ENCODE measurements around the gene BEND3.

The BEND3 gene

DNA sequence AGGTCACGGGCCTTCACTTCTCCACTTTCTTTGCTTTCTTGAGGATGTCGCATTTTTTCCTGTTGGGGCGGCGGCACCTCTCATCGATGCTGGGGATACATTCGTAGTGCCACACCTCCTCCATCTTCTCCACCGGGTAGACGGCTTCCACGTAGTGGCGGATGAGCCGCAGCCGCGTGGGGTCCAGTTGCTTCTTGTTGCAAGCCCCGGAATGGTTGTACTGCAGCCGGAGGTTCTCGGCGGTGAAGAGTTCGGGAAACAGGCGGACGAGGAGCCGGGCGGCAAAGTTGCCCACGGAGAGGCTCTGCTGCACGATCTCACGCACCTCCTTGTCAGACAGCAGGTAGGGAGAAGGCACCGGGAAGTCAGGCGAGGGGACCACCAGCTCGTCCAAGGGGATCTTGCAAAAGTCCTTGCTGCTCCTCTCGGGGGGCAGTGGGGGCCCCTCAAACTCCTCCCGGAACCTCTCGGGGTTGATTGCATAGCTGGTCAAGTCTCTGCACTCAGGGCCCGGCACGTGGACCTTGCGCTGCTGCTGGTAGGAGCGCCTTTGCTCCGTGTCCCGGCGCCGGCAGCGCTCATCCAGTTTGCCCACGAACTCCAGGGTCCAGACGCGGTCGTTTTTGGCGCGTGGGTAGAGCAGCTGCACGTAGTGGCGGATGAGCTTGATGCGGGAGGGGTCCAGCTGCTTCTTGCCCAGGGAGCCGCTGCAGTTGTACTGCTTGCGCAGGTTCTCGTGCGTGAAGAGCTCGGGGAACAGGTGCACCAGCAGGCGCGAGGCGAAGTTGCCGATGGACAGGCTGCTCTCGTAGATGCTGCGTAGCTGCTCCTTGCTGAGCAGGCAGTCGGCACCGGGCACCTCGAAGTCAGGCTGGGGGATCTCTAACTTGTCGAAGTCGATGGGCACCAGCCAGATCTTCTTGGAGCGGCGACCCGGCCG, 46.4 kb downstream of the BEND3 start:
- no peak overlapping the region for H2AFZ ChIP-seq (ENCODE audit: low read length)
- no peaks in the 10 kb centered on the region for H3K9me3 ChIP-seq (ENCODE audit: insufficient read depth, low read depth, low read length)
- H4K20me1 ChIP-seq (ENCODE audit: insufficient read depth, low read length, poor library complexity, severe bottlenecking): no peaks in the 10 kb centered on the region
- no peaks in the 10 kb centered on the region for H3K9me2 ChIP-seq (replicated peaks; ENCODE audit: low read depth, low read length)
- no peaks in the 10 kb centered on the region for H3F3A ChIP-seq (ENCODE audit: low read depth)
- H3K4me2 ChIP-seq (ENCODE audit: low read depth, low read length, poor library complexity, severe bottlenecking): no peak overlapping the region
- peaks cover 44% of the 10 kb centered on the region; the same call in 1 of the 2 replicates for H3K36me3 ChIP-seq (ENCODE audit: insufficient read depth, low read length)
- H3K27me3 ChIP-seq (ENCODE audit: insufficient read depth, low read length, poor library complexity, severe bottlenecking): no peaks in the 10 kb centered on the region
- H3K4me1 ChIP-seq (ENCODE audit: insufficient read depth, low read length, poor library complexity, severe bottlenecking): peaks cover 18% of the 10 kb centered on the region
- no peak overlapping the region for H3K4me3 ChIP-seq (ENCODE audit: low read length, poor library complexity, severe bottlenecking)
- no peaks in the 10 kb centered on the region for H3K79me2 ChIP-seq (ENCODE audit: insufficient read depth, low read length)
- no peak for TF ChIP-seq EZH2phosphoT487 (IDR thresholded peaks at IDR 0.05; ENCODE audit: borderline replicate concordance)
- TF ChIP-seq, protein P1, sequence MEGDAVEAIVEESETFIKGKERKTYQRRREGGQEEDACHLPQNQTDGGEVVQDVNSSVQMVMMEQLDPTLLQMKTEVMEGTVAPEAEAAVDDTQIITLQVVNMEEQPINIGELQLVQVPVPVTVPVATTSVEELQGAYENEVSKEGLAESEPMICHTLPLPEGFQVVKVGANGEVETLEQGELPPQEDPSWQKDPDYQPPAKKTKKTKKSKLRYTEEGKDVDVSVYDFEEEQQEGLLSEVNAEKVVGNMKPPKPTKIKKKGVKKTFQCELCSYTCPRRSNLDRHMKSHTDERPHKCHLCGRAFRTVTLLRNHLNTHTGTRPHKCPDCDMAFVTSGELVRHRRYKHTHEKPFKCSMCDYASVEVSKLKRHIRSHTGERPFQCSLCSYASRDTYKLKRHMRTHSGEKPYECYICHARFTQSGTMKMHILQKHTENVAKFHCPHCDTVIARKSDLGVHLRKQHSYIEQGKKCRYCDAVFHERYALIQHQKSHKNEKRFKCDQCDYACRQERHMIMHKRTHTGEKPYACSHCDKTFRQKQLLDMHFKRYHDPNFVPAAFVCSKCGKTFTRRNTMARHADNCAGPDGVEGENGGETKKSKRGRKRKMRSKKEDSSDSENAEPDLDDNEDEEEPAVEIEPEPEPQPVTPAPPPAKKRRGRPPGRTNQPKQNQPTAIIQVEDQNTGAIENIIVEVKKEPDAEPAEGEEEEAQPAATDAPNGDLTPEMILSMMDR (conservative IDR thresholded peaks at IDR 0.05; ENCODE audit: low read length): no peak
- H3K9ac ChIP-seq (ENCODE audit: low read depth, low read length, poor library complexity, severe bottlenecking): no peak overlapping the region

- no peak overlapping the region for H3K4me2 ChIP-seq (ENCODE audit: low read depth, low read length, poor library complexity, severe bottlenecking)
Observed at GRCh38 chr6:107066697-107067659, 48.3 kb downstream of the BEND3 start.

GRCh38 chr6:107064579-107065065, 50.7 kb downstream of the BEND3 start:
- Histone ChIP-seq H4K20me1 (ENCODE audit: insufficient read depth, low read length, poor library complexity, severe bottlenecking) (no peaks in the 10 kb centered on the region), H3K9me2 (replicated peaks; ENCODE audit: low read depth, low read length) (no peaks in the 10 kb centered on the region), H3K4me1 (ENCODE audit: insufficient read depth, low read length, poor library complexity, severe bottlenecking) (peaks cover 32% of the 10 kb centered on the region), H2AFZ (ENCODE audit: low read length) (no peak overlapping the region), H3K79me2 (ENCODE audit: insufficient read depth, low read length) (no peaks in the 10 kb centered on the region), H3K4me3 (ENCODE audit: low read length, poor library complexity, severe bottlenecking) (peak overlapping the region; percentile 10), H3K36me3 (ENCODE audit: insufficient read depth, low read length) (peaks cover 33% of the 10 kb centered on the region; the same call in 1 of the 2 replicates), H3K9ac (ENCODE audit: low read depth, low read length, poor library complexity, severe bottlenecking) (no peak overlapping the region), H3K9me3 (ENCODE audit: insufficient read depth, low read depth, low read length) (no peaks in the 10 kb centered on the region), H3K4me2 (ENCODE audit: low read depth, low read length, poor library complexity, severe bottlenecking) (peak overlapping the region; percentile 63), H3F3A (ENCODE audit: low read depth) (no peaks in the 10 kb centered on the region), H3K27me3 (ENCODE audit: insufficient read depth, low read length, poor library complexity, severe bottlenecking) (peaks cover 2% of the 10 kb centered on the region)
- TF ChIP-seq EZH2phosphoT487 (IDR thresholded peaks at IDR 0.05; ENCODE audit: borderline replicate concordance): no peak
- TF ChIP-seq, protein P1 (conservative IDR thresholded peaks at IDR 0.05; ENCODE audit: low read length): no peak

More at GRCh38 chr6:107066697-107067659, 48.3 kb downstream of the BEND3 start:
- TF ChIP-seq, protein P1 (conservative IDR thresholded peaks at IDR 0.05; ENCODE audit: low read length): no peak
- H3K9me3 ChIP-seq (ENCODE audit: insufficient read depth, low read depth, low read length): no peaks in the 10 kb centered on the region
- H3K79me2 ChIP-seq (ENCODE audit: insufficient read depth, low read length): no peaks in the 10 kb centered on the region
- no peaks in the 10 kb centered on the region for H4K20me1 ChIP-seq (ENCODE audit: insufficient read depth, low read length, poor library complexity, severe bottlenecking)
- peaks cover 19% of the 10 kb centered on the region for H3K4me1 ChIP-seq (ENCODE audit: insufficient read depth, low read length, poor library complexity, severe bottlenecking)
- no peaks in the 10 kb centered on the region for H3K27me3 ChIP-seq (ENCODE audit: insufficient read depth, low read length, poor library complexity, severe bottlenecking)
- H3F3A ChIP-seq (ENCODE audit: low read depth): no peaks in the 10 kb centered on the region
- H3K9ac ChIP-seq (ENCODE audit: low read depth, low read length, poor library complexity, severe bottlenecking): no peak overlapping the region
- no peaks in the 10 kb centered on the region for H3K9me2 ChIP-seq (replicated peaks; ENCODE audit: low read depth, low read length)
- H3K36me3 ChIP-seq (ENCODE audit: insufficient read depth, low read length): peaks cover 44% of the 10 kb centered on the region; the same call in 1 of the 2 replicates
- no peak overlapping the region for H3K4me3 ChIP-seq (ENCODE audit: low read length, poor library complexity, severe bottlenecking)
- no peak overlapping the region for H2AFZ ChIP-seq (ENCODE audit: low read length)

All from Loucy (cell line).